ENCODE data around the gene DSCAML1. TPM values are rescaled to one million over a fixed set of nuclear protein-coding genes. Genes with fewer than 3 reads are reported as not detected.

The DSCAML1 gene
- total RNA-seq, 1 donor from 2014 or later: 0.09 TPM

DNA sequence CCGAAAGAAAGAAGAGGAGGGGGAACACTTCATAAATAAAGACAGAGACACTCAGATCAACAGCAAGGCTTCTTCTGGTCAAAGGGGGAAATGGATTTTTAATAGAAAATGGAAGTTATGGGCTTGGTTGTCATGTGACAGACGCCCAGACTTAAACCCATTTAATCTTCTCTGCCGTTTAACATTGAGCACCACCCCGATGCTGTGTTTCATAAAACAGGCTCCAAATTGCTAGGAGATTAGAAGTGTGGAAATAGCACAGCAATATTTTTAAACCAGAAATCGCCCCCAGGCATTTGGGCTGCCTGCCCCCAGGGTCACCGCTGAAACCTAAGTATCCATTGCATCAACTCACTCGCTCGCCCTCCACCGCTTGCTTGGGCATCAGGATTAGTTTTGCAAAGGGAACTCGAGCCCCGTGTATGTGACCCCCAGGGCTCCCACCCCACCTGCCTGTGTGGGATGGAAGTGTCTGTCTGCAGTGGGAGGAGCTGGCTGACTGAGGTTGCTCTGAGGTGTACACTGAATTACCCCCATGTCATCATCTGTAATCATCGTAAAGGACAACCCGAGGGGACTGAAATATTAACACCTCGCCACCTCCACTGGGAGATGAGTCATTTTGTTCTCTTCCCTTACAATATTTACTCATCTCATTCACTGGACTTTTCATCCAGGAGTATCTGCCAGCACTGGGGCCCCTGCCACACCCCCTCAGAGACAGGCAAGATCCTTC is 10.7 kb downstream of the DSCAML1 start:
- no peak overlapping the region for H3K27ac Mint-ChIP-seq (ENCODE audit: unreplicated experiment)
- peaks cover 7% of the 10 kb centered on the region for H3K4me1 Mint-ChIP-seq
- TF ChIP-seq CTCF (conservative IDR thresholded peaks at IDR 0.05): no peak
- no peaks in the 10 kb centered on the region for H3K9me3 Mint-ChIP-seq
- H3K27me3 Mint-ChIP-seq (ENCODE audit: low read depth): peaks cover 61% of the 10 kb centered on the region
- H3K36me3 Mint-ChIP-seq (ENCODE audit: low read depth): no peaks in the 10 kb centered on the region
- DNase-seq (ENCODE audit: low read depth, low spot score): no peak
- no peak overlapping the region for H3K4me3 Mint-ChIP-seq

GRCh38 chr11:117782101-117782500 is 14.9 kb downstream of the DSCAML1 start:
- no peak for DNase-seq (ENCODE audit: low read depth, low spot score)
- TF ChIP-seq CTCF (conservative IDR thresholded peaks at IDR 0.05): no peak
- no peaks in the 10 kb centered on the region for H3K9me3 Mint-ChIP-seq
- H3K4me1 Mint-ChIP-seq: peaks cover 7% of the 10 kb centered on the region
- no peaks in the 10 kb centered on the region for H3K36me3 Mint-ChIP-seq (ENCODE audit: low read depth)
- peaks cover 45% of the 10 kb centered on the region for H3K27me3 Mint-ChIP-seq (ENCODE audit: low read depth)
- H3K27ac Mint-ChIP-seq (ENCODE audit: unreplicated experiment): no peak overlapping the region
- H3K4me3 Mint-ChIP-seq: no peak overlapping the region

GRCh38 chr11:117781627-117782026 is 15.4 kb downstream of the DSCAML1 start:
- H3K36me3 Mint-ChIP-seq (ENCODE audit: low read depth): no peaks in the 10 kb centered on the region
- H3K27ac Mint-ChIP-seq (ENCODE audit: unreplicated experiment): no peak overlapping the region
- no peaks in the 10 kb centered on the region for H3K9me3 Mint-ChIP-seq
- DNase-seq (ENCODE audit: low read depth, low spot score): no peak
- TF ChIP-seq CTCF (conservative IDR thresholded peaks at IDR 0.05): no peak
- H3K4me1 Mint-ChIP-seq: peaks cover 7% of the 10 kb centered on the region
- H3K27me3 Mint-ChIP-seq (ENCODE audit: low read depth): peaks cover 48% of the 10 kb centered on the region
- H3K4me3 Mint-ChIP-seq: no peak overlapping the region

GRCh38 chr11:117780456-117780855 is 16.6 kb downstream of the DSCAML1 start:
- no peak for TF ChIP-seq CTCF (conservative IDR thresholded peaks at IDR 0.05)
- peaks cover 45% of the 10 kb centered on the region for H3K27me3 Mint-ChIP-seq (ENCODE audit: low read depth)
- no peaks in the 10 kb centered on the region for H3K36me3 Mint-ChIP-seq (ENCODE audit: low read depth)
- no peak overlapping the region for H3K27ac Mint-ChIP-seq (ENCODE audit: unreplicated experiment)
- no peak overlapping the region for H3K4me3 Mint-ChIP-seq
- no peak for DNase-seq (ENCODE audit: low read depth, low spot score)
- H3K9me3 Mint-ChIP-seq: no peaks in the 10 kb centered on the region
- H3K4me1 Mint-ChIP-seq: peaks cover 7% of the 10 kb centered on the region

- H3K27ac Mint-ChIP-seq (ENCODE audit: unreplicated experiment): no peak overlapping the region
- peaks cover 4% of the 10 kb centered on the region for H3K4me1 Mint-ChIP-seq
- no peak for TF ChIP-seq CTCF (conservative IDR thresholded peaks at IDR 0.05)
- no peak overlapping the region for H3K4me3 Mint-ChIP-seq
- H3K9me3 Mint-ChIP-seq: no peaks in the 10 kb centered on the region
- H3K36me3 Mint-ChIP-seq (ENCODE audit: low read depth): no peaks in the 10 kb centered on the region
- DNase-seq (ENCODE audit: low read depth, low spot score): no peak
- peaks cover 18% of the 10 kb centered on the region for H3K27me3 Mint-ChIP-seq (ENCODE audit: low read depth)
Measured at GRCh38 chr11:117774553-117774952, 22.5 kb downstream of the DSCAML1 start.

All from neural crest cell (in vitro differentiated cells).